H1 (cell line): ENCODE measurements around the gene PPFIBP2. TPM values are rescaled to one million over a fixed set of nuclear protein-coding genes. Genes with fewer than 3 reads are reported as not detected.

ENCODE experiments used
- EGR1 ChIP-seq: IDR thresholded peaks from 2 replicates; pipeline ENCODE4 v1.6.1; 2011; ENCODE audit warnings: low read depth, low read length, borderline replicate concordance
- KDM1A ChIP-seq: fragments of 200-600, 300-600 bp; sonication (generic); IDR thresholded peaks from 2 replicates; pipeline ENCODE4 v1.7.1; 2016; ENCODE audit warnings: mild to moderate bottlenecking, low read length, borderline replicate concordance
- MAFK ChIP-seq: IDR thresholded peaks from 2 replicates; pipeline ENCODE4 v1.6.1; 2012; ENCODE audit warnings: low read depth, mild to moderate bottlenecking, improper control_type of control experiment, low read length
- RFX5 ChIP-seq: IDR thresholded peaks from 2 replicates; pipeline ENCODE4 v1.6.1; 2011; ENCODE audit warnings: low read depth, low read length, improper control_type of control experiment, borderline replicate concordance
- ZNF274 ChIP-seq: IDR thresholded peaks from 2 replicates; pipeline ENCODE4 v1.7.0; 2012; ENCODE audit warnings: low read length, borderline replicate concordance; ENCODE audit errors: extremely low read depth
- polyA plus RNA-seq, 7 experiments: library from polyadenylated mRNA; depleted of rRNA in 3 of 7; stranded (reverse) in 5 of 7; unstranded in 2 of 7; fragments of >200 nt in 5 of 7; fragments of 200-250 nt in 2 of 7; gene quantifications; 1 replicate in 5 of 7; 2 replicates in 1 of 7; 4 replicates in 1 of 7; pipeline versions ENCODE4 v1.2.1 to v1.2.3, GENCODE V29; 2011 to 2013; ENCODE audit warnings: missing spikeins in 2 of 7, mixed read lengths in 2 of 7
- total RNA-seq: library from RNA; stranded (reverse); fragmentation: NEBNext Ultra II Directional; extraction: Animal tissue kit (Norgen Biotek cat#: 25700); gene quantifications from 2 replicates; pipeline ENCODE4 v1.2.1, GENCODE V29; 2021
- TF ChIP-seq, protein P1 (sequence below): IDR thresholded peaks from 2 replicates; pipeline ENCODE4 v1.6.1; 2012; ENCODE audit warnings: inconsistent platforms

The PPFIBP2 gene
- total and polyA plus RNA-seq, 2 of the 8 experiments (the other 6 are each of a cell fraction or from before 2014, with no cell fraction given): 5.5 to 9.8 TPM

DNA sequence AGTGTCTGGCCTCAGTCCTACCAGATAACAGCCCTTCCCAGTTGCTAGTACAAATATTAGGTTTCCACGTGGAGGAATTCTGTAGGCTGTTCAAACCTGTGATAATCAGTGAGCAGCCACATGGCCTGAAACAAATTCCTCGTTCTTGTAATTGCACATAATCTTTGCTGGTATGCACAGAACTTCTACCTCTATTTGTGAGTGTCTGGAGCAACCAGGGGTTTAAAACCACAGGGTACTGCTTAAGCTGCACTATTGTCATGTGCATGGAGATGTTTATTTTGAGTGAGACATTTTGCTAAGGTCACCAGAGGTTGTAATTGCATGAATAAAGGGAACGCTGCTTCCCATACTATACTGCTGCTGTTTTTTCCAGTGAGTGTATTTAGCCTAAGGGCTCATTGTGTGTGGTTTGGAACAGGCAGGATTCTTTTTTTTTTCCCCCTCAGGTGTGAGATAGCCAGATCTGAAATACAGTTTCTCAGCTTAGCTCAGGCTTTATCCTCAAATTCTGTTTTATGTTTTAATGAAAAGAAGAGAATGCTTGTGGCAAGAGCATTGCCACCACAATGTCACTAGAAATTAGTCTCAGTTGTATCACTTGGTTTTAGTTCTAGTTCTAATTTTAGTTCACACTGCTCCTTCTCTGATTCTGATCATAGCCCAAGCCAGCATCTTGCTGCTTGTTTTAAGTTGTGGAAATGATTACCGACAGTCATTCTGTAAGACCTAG, 99.0 kb downstream of the PPFIBP2 start (continued):
- TF ChIP-seq, protein P1, sequence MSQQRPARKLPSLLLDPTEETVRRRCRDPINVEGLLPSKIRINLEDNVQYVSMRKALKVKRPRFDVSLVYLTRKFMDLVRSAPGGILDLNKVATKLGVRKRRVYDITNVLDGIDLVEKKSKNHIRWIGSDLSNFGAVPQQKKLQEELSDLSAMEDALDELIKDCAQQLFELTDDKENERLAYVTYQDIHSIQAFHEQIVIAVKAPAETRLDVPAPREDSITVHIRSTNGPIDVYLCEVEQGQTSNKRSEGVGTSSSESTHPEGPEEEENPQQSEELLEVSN: no peak
- TF ChIP-seq KDM1A (no peak), RFX5 (no peak), ZNF274 (no peak), EGR1 (no peak), MAFK (no peak)
